PC-9 (cell line): ENCODE measurements around the gene OTOL1. TPM values are rescaled to one million over a fixed set of nuclear protein-coding genes. Genes with fewer than 3 reads are reported as not detected.

Experiments used
- BruUV-seq: library from RNA; stranded (reverse); fragments of 400-500 nt; replicated peaks from 2 replicates; lab custom pipeline; 2021; lab: Mats Ljungman, UMichigan
- CTCF ChIA-PET: fragments of 300-600 bp; sonication (Branson Sonifier 250); formaldehyde crosslinking; loops from one replicate; lab custom pipeline; 2022; ENCODE audit warnings: antibody characterized with exemption; lab: Charles Lee
- POLR2A ChIA-PET: fragments of 300-600 bp; sonication (Branson Sonifier 250); formaldehyde crosslinking; loops from one replicate; lab custom pipeline; 2022; ENCODE audit warnings: antibody characterized with exemption; ENCODE audit not compliant: unreplicated experiment; lab: Charles Lee
- DNase-seq, 2 experiments: peaks; one replicate each; pipeline versions ENCODE4 v3.0.0 to v3.0.0-alpha.2; 2015 to 2022; ENCODE audit warnings: mixed read lengths in 1 of 2
- H2AFZ ChIP-seq: fragments of 200-600 bp; sonication (generic); 2 replicates; pipeline ENCODE4 v1.8.1; 2017; ENCODE audit warnings: antibody characterized with exemption
- H3F3A ChIP-seq: fragments of 200-600 bp; sonication (generic); 2 replicates; pipeline ENCODE4 v1.8.1; 2017; ENCODE audit warnings: antibody characterized with exemption, mild to moderate bottlenecking, low read depth; ENCODE audit not compliant: insufficient read depth
- H3K27ac ChIP-seq: fragments of 200-600 bp; sonication (generic); 2 replicates; pipeline ENCODE4 v1.6.1; 2016; ENCODE audit warnings: mixed run types
- H3K27me3 ChIP-seq: fragments of 200-600 bp; sonication (generic); 2 replicates; pipeline ENCODE4 v1.6.1; 2016; ENCODE audit warnings: low read depth, mixed run types; ENCODE audit not compliant: insufficient read depth
- H3K36me3 ChIP-seq: fragments of 200-600 bp; sonication (generic); 2 replicates; pipeline ENCODE4 v1.6.1; 2016; ENCODE audit warnings: low read depth, mixed run types
- H3K4me1 ChIP-seq: fragments of 200-600 bp; sonication (generic); replicated peaks from 2 replicates; pipeline ENCODE4 v1.6.1; 2016; ENCODE audit warnings: mixed run types; ENCODE audit not compliant: insufficient read depth
- H3K4me2 ChIP-seq: fragments of 200-600 bp; sonication (generic); 2 replicates; pipeline ENCODE4 v1.6.1; 2017; ENCODE audit warnings: mixed run types
- H3K4me3 ChIP-seq: fragments of 200-600 bp; sonication (generic); 2 replicates; pipeline ENCODE4 v1.6.1; 2016; ENCODE audit warnings: mixed run types
- H3K79me2 ChIP-seq: fragments of 200-600 bp; sonication (generic); 2 replicates; pipeline ENCODE4 v1.6.1; 2017; ENCODE audit warnings: low read depth, mixed run types
- H3K9me2 ChIP-seq: fragments of 200-600 bp; sonication (generic); 2 replicates; pipeline ENCODE4 v1.8.1; 2017; ENCODE audit warnings: mild to moderate bottlenecking; ENCODE audit not compliant: insufficient read depth
- H3K9me3 ChIP-seq: fragments of 200-600 bp; sonication (generic); 2 replicates; pipeline ENCODE4 v1.8.1; 2016; ENCODE audit warnings: low read depth; ENCODE audit not compliant: insufficient read depth
- H4K20me1 ChIP-seq: fragments of 200-600 bp; sonication (generic); 2 replicates; pipeline ENCODE4 v1.8.1; 2017; ENCODE audit not compliant: insufficient read depth
- CTCF ChIP-seq: fragments of 200-600 bp; sonication (generic); conservative IDR thresholded peaks from 2 replicates; pipeline ENCODE4 v1.6.1; 2017; ENCODE audit warnings: mixed run types, antibody characterized with exemption, mild to moderate bottlenecking, moderate library complexity
- EZH2 ChIP-seq: fragments of 200-600 bp; sonication (generic); IDR thresholded peaks from 2 replicates; pipeline ENCODE4 v1.8.0; 2017; ENCODE audit warnings: antibody characterized with exemption, low read depth
- intact Hi-C: fragments of 100-400 bp; cut with micrococcal nuclease; formaldehyde crosslinking; loops from one replicate; pipeline ENCODE4 v1.10.0; 2022; ENCODE audit not compliant: unreplicated experiment
- total RNA-seq: library from RNA; stranded (reverse); gene quantifications from 2 replicates; pipeline ENCODE4 v1.2.3, GENCODE V29; 2021

The OTOL1 gene
- total RNA-seq, 1 experiment from 2014 or later, result not detected

DNA sequence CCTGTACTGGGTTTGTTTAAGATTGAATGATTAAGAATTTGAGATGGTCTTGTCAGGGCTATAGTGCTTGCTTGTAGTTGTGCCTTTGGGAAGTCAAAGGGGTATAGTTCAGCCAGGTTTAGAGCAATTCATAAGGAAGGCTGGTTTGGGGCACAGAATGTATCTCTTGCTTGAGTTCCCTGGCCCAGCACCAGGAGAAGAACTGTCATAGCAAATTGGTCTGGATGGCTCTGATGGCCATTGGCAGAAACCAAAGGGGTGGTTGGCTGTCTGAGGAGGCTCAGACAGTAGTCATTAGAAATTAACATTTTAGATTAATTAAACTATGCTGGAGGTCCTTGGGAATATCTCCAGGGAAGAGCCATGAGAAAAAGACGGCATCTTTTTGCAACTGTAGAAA is 25.4 kb upstream of the OTOL1 start:
- no peaks in the 10 kb centered on the region for H3K27me3 ChIP-seq
- no TSS peak for BruUV-seq
- ChIA-PET POLR2A (no interaction called here), CTCF (no interaction called here)
- no peaks in the 10 kb centered on the region for H4K20me1 ChIP-seq
- no peak for DNase-seq
- no peaks in the 10 kb centered on the region for H3K9me2 ChIP-seq
- H3K4me3 ChIP-seq, result no peak overlapping the region
- H3F3A ChIP-seq, result no peaks in the 10 kb centered on the region
- H3K9me3 ChIP-seq, result no peaks in the 10 kb centered on the region
- H3K4me2 ChIP-seq, result no peak overlapping the region
- no peak overlapping the region for H2AFZ ChIP-seq
- H3K27ac ChIP-seq, result no peak overlapping the region
- no peaks in the 10 kb centered on the region for H3K79me2 ChIP-seq
- H3K4me1 ChIP-seq, result peaks cover 8% of the 10 kb centered on the region; the same call in 1 of the 2 replicates
- intact Hi-C loops, result no loop called here
- no peaks in the 10 kb centered on the region for H3K36me3 ChIP-seq
- TF ChIP-seq CTCF (no peak), EZH2 (no peak)

DNA sequence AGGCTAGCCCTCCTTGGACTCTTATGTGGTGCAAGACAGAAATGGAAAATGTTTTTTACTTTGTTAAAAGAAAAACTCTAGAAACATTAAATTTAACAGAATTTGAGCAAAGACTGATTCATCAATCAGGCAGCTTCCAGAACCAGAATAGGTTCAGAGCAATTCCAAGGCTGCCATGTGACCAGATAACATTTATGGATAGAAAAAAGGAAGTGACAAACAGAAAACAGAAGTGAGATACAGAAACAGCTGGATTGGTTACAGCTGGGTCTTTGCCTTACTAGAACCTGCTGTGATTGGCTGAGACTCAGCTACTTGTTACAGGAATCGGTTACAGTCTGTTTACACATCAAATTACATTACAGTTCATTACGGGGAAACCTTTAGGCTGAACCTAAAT is 22.5 kb upstream of the OTOL1 start:
- no peak overlapping the region for H3K4me2 ChIP-seq
- no peaks in the 10 kb centered on the region for H3F3A ChIP-seq
- H2AFZ ChIP-seq, result no peak overlapping the region
- H3K4me1 ChIP-seq, result peaks cover 8% of the 10 kb centered on the region; the same call in 1 of the 2 replicates
- no peaks in the 10 kb centered on the region for H3K27me3 ChIP-seq
- ChIA-PET POLR2A (no interaction called here), CTCF (no interaction called here)
- no peak for TF ChIP-seq CTCF
- TF ChIP-seq EZH2, result no peak
- H3K4me3 ChIP-seq, result no peak overlapping the region
- BruUV-seq, result no TSS peak
- no peaks in the 10 kb centered on the region for H3K9me3 ChIP-seq
- intact Hi-C loops, result no loop called here
- no peak overlapping the region for H3K27ac ChIP-seq
- DNase-seq, result no peak
- no peaks in the 10 kb centered on the region for H3K9me2 ChIP-seq
- no peaks in the 10 kb centered on the region for H3K79me2 ChIP-seq
- H3K36me3 ChIP-seq, result no peaks in the 10 kb centered on the region
- no peaks in the 10 kb centered on the region for H4K20me1 ChIP-seq

DNA sequence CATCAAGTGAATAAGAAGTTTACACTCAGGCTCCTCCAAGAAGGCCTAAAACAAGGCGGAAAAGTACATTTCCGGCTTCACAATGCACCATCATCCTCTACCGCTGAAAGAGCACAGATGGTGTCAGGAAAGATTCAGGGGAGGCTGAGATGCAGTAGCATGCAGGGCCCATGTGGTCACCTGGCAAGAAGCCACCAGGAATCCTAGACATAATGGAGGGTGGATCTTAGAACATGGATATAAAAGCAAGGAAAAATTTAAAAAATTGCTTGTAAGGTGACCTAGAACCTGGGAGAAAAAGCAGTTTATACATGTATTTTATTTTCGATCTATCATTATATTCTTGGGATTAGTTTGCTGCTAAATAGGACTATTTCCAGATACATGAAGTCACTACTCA is 21.9 kb upstream of the OTOL1 start:
- H3K4me3 ChIP-seq, result no peak overlapping the region
- no peaks in the 10 kb centered on the region for H3K36me3 ChIP-seq
- H4K20me1 ChIP-seq, result no peaks in the 10 kb centered on the region
- no peak for TF ChIP-seq CTCF
- no peak for TF ChIP-seq EZH2
- H2AFZ ChIP-seq, result no peak overlapping the region
- no peaks in the 10 kb centered on the region for H3F3A ChIP-seq
- DNase-seq, result no peak
- H3K9me2 ChIP-seq, result no peaks in the 10 kb centered on the region
- peaks cover 8% of the 10 kb centered on the region; the same call in 1 of the 2 replicates for H3K4me1 ChIP-seq
- H3K27ac ChIP-seq, result no peak overlapping the region
- POLR2A ChIA-PET, result no interaction called here
- H3K9me3 ChIP-seq, result no peaks in the 10 kb centered on the region
- no peak overlapping the region for H3K4me2 ChIP-seq
- CTCF ChIA-PET, result no interaction called here
- H3K79me2 ChIP-seq, result no peaks in the 10 kb centered on the region
- no peaks in the 10 kb centered on the region for H3K27me3 ChIP-seq
- no TSS peak for BruUV-seq
- intact Hi-C loops, result no loop called here
